Neural crest cell (in vitro differentiated cells): ENCODE measurements around the gene FAM83C. TPM values are rescaled to one million over a fixed set of nuclear protein-coding genes. Genes with fewer than 3 reads are reported as not detected.

Experiments used
- DNase-seq: peaks from one replicate; pipeline ENCODE4 v3.0.0; 2021; ENCODE audit warnings: low read depth, mixed read lengths, low spot score
- H3K27ac Mint-ChIP-seq: one replicate; pipeline ENCODE4 v1.8.0; 2021; ENCODE audit warnings: mild to moderate bottlenecking, mixed read lengths; ENCODE audit not compliant: unreplicated experiment
- H3K27me3 Mint-ChIP-seq: 2 replicates; pipeline ENCODE4 v1.8.0; 2021; ENCODE audit warnings: low read depth, mild to moderate bottlenecking, mixed read lengths
- H3K36me3 Mint-ChIP-seq: 2 replicates; pipeline ENCODE4 v1.8.0; 2021; ENCODE audit warnings: low read depth, mild to moderate bottlenecking, mixed read lengths
- H3K4me1 Mint-ChIP-seq: 2 replicates; pipeline ENCODE4 v1.8.0; 2021; ENCODE audit warnings: mixed read lengths
- H3K4me3 Mint-ChIP-seq: one replicate; pipeline ENCODE4 v1.8.0; 2021; ENCODE audit warnings: mild to moderate bottlenecking, mixed read lengths
- H3K9me3 Mint-ChIP-seq: 2 replicates; pipeline ENCODE4 v1.8.0; 2021; ENCODE audit warnings: mixed read lengths
- long read RNA-seq: library from polyadenylated mRNA; unstranded; transcript quantifications from one replicate; pipeline ENCODE4 v2.0.0, GENCODE V29; 2020
- total RNA-seq: library from RNA; stranded (reverse); gene quantifications from 2 replicates; pipeline ENCODE4 v1.2.1, GENCODE V29; 2021
- TF ChIP-seq, protein P1 (sequence below): fragments of 200-600 bp; sonication (generic); conservative IDR thresholded peaks from 2 replicates; pipeline ENCODE4 v1.5.0; 2021; ENCODE audit warnings: antibody characterized with exemption, mild to moderate bottlenecking

The FAM83C gene
- total RNA-seq, result not detected in 2 replicates
- long read RNA-seq, result 0 reads

DNA sequence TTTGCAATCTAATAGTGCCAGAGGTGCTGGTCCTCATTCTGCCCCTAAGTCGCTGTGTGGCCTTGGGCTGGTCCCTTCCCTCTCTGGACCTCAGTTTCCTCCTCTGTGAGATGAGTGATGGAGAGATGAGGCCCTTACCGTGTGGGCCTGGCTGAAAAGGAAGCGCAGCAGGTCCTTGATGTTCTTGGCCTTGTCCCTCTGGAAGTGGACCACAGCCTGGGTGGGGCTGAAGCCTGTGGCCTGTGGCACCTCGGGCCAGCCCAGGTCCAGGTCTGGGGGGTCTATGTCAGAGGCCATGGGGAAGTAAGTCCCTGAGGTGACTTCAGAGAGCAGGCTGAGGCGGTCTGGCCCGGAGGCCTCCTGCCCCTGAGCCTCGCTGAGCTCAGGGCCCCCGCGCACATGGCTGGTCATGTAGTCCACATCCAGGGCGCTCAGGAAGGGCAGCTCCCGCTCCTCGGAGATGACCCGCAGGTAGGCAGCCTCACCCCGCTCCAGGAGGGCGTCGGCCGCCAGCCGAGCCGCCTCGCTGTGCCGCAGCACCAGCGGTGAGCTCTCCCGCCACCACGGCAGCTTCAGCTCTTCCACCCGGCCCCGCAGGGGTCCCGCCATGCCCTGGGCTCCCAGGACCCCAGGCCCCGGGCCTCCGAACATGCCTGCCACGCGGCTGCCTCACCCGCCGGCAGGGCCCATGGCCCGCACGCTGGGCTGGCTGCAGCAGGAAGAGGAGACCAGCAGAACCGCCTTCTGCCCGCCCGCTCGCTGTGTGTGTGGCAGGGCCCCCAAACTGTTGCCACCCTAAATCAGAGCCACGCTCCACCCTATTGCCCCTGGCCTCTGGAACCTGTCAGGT is at the start of gene FAM83C:
TSS of gene FAM83C (minus strand) at position 772 of the 850 bp plus-strand sequence. CDS start at position 651, 121 bp downstream.
- H3K27ac Mint-ChIP-seq, result peak within 1 kb of the TSS; percentile 12
- TF ChIP-seq, protein P1, sequence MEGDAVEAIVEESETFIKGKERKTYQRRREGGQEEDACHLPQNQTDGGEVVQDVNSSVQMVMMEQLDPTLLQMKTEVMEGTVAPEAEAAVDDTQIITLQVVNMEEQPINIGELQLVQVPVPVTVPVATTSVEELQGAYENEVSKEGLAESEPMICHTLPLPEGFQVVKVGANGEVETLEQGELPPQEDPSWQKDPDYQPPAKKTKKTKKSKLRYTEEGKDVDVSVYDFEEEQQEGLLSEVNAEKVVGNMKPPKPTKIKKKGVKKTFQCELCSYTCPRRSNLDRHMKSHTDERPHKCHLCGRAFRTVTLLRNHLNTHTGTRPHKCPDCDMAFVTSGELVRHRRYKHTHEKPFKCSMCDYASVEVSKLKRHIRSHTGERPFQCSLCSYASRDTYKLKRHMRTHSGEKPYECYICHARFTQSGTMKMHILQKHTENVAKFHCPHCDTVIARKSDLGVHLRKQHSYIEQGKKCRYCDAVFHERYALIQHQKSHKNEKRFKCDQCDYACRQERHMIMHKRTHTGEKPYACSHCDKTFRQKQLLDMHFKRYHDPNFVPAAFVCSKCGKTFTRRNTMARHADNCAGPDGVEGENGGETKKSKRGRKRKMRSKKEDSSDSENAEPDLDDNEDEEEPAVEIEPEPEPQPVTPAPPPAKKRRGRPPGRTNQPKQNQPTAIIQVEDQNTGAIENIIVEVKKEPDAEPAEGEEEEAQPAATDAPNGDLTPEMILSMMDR, result no peak

DNA sequence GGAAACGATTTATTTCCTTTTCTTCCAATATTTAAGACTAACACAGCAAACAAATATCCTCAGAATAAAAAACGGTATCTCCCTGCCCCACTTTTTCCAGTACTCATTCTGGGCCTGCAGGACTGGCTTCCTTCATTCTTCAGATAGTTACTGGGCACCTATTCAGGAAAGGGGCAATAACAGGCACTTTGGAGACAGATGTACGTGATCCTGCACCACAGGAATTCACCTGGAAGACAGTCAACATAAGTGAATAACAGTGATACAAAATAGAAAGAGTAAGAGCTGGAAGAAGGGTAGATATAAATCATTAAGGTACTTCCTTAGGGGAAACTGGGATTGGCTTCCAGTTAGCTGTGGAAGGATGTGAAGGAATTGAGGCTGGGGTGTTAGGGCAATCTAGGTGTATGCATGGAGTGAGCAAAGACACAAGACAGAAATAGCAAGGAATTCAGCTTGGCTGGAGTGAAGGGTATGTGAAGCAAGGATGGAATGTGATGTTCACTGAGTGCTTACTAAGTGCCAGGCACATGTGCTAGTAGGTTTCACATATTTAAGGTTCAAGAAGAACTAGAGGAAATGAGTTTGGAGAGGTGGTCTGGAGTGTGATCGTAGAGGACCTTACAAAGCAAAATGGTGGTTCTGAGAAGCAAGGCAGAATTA is 49.3 kb upstream of the FAM83C start:
- Mint-ChIP-seq H3K9me3 (no peaks in the 10 kb centered on the region), H3K27me3 (no peaks in the 10 kb centered on the region), H3K36me3 (peaks cover 10% of the 10 kb centered on the region), H3K4me3 (no peak overlapping the region), H3K4me1 (peaks cover 8% of the 10 kb centered on the region), H3K27ac (no peak overlapping the region)
- TF ChIP-seq, protein P1, result no peak
- no peak for DNase-seq

More for the DNA sequence above, at the start of gene FAM83C:
- Mint-ChIP-seq H3K4me3 (no peak within 1 kb of the TSS), H3K9me3 (no peaks in the 10 kb centered on the region), H3K36me3 (no peaks in the 10 kb centered on the region), H3K27me3 (peaks cover 6% of the 10 kb centered on the region), H3K4me1 (no peaks in the 10 kb centered on the region)
- DNase-seq, result no peak

- TF ChIP-seq, protein P1, result no peak
- H3K27me3 Mint-ChIP-seq, result no peaks in the 10 kb centered on the region
- no peak overlapping the region for H3K4me3 Mint-ChIP-seq
- H3K36me3 Mint-ChIP-seq, result peaks cover 2% of the 10 kb centered on the region
- peaks cover 8% of the 10 kb centered on the region for H3K4me1 Mint-ChIP-seq
- H3K9me3 Mint-ChIP-seq, result no peaks in the 10 kb centered on the region
- no peak for DNase-seq
- H3K27ac Mint-ChIP-seq, result no peak overlapping the region
Observed at GRCh38 chr20:35340436-35340835, 48.2 kb upstream of the FAM83C start.

DNA sequence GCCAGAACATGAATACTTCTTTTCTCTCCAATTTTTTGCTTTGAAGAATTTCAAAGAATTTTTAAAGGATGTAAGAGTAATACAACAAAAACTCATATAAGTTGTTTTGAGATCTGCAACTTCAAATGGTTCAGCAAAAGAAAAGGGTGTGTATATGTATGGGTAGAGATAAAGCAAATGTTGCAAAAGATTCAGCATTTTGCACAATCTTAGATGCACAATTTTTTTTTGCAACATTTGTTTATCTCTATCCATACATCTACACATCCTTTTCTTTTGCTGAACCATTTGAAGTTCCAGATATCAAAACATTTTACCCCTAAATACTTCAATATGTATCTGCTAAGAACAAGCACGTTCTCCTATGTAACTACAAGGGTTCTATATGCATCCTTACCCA is 47.4 kb upstream of the FAM83C start:
- H3K27me3 Mint-ChIP-seq, result no peaks in the 10 kb centered on the region
- no peak for DNase-seq
- H3K4me1 Mint-ChIP-seq, result peaks cover 8% of the 10 kb centered on the region
- no peak overlapping the region for H3K4me3 Mint-ChIP-seq
- TF ChIP-seq, protein P1, result no peak
- H3K36me3 Mint-ChIP-seq, result peaks cover 2% of the 10 kb centered on the region
- no peaks in the 10 kb centered on the region for H3K9me3 Mint-ChIP-seq
- no peak overlapping the region for H3K27ac Mint-ChIP-seq

- Mint-ChIP-seq H3K4me1 (peaks cover 10% of the 10 kb centered on the region), H3K36me3 (peaks cover 2% of the 10 kb centered on the region), H3K27ac (no peak overlapping the region), H3K4me3 (no peak overlapping the region), H3K9me3 (no peaks in the 10 kb centered on the region), H3K27me3 (no peaks in the 10 kb centered on the region)
- TF ChIP-seq, protein P1, result no peak
- DNase-seq, result no peak
Observed at GRCh38 chr20:35339007-35339406, 46.8 kb upstream of the FAM83C start.
